WTC11 (cell line): ENCODE results near the gene FER. TPM values are rescaled to one million over a fixed set of nuclear protein-coding genes. Genes with fewer than 3 reads are reported as not detected.

Experiments
- ATAC-seq: fragments of 200-7000 bp; cut with Tn5 transposase; 2 replicates; pipeline ENCODE4 v1.10.0; 2021; ENCODE audit warnings: mild to moderate bottlenecking, moderate library complexity
- CTCF ChIA-PET: fragments of 300-600 bp; sonication (Branson Sonifier 250); formaldehyde crosslinking; loops from one replicate; lab custom pipeline; 2021; ENCODE audit warnings: antibody characterized with exemption; lab: Charles Lee
- POLR2A ChIA-PET: fragments of 350-600 bp; sonication (Branson Sonifier 250); formaldehyde crosslinking; loops from one replicate; lab custom pipeline; 2021; ENCODE audit warnings: antibody characterized with exemption; lab: Charles Lee
- DNase-seq: peaks from one replicate; pipeline ENCODE4 v3.0.0; 2021; ENCODE audit warnings: low spot score
- H3K27ac Mint-ChIP-seq: 2 replicates; pipeline ENCODE4 v1.8.0; 2021; ENCODE audit warnings: mixed read lengths
- H3K27me3 Mint-ChIP-seq: 2 replicates; pipeline ENCODE4 v1.8.0; 2021; ENCODE audit warnings: low read depth, mild to moderate bottlenecking, moderate library complexity, mixed read lengths
- H3K36me3 Mint-ChIP-seq: 2 replicates; pipeline ENCODE4 v1.8.0; 2021; ENCODE audit warnings: mixed read lengths
- H3K4me1 Mint-ChIP-seq: 2 replicates; pipeline ENCODE4 v1.8.0; 2022; ENCODE audit warnings: mixed read lengths
- H3K4me3 Mint-ChIP-seq: 2 replicates; pipeline ENCODE4 v1.8.0; 2021; ENCODE audit warnings: mild to moderate bottlenecking, moderate library complexity, mixed read lengths
- H3K9me3 Mint-ChIP-seq: 2 replicates; pipeline ENCODE4 v1.8.0; 2021; ENCODE audit warnings: mixed read lengths
- ETV6 ChIP-seq: sonication (generic); formaldehyde crosslinking; IDR thresholded peaks from 2 replicates; pipeline ENCODE4 v1.8.1; 2022; ENCODE audit warnings: mild to moderate bottlenecking, missing genetic modification reagents
- FOXP1 ChIP-seq: sonication (generic); formaldehyde crosslinking; IDR thresholded peaks from 2 replicates; pipeline ENCODE4 v1.8.0; 2022; ENCODE audit warnings: missing genetic modification reagents, mild to moderate bottlenecking, moderate library complexity, borderline replicate concordance
- JUN ChIP-seq: sonication (generic); formaldehyde crosslinking; IDR thresholded peaks from 2 replicates; pipeline ENCODE4 v1.8.0; 2023; ENCODE audit warnings: mild to moderate bottlenecking, missing genetic modification reagents
- KAT7 ChIP-seq: sonication (generic); formaldehyde crosslinking; IDR thresholded peaks from 2 replicates; pipeline ENCODE4 v1.8.1; 2023; ENCODE audit warnings: missing genetic modification reagents, mild to moderate bottlenecking, borderline replicate concordance
- NR1H2 ChIP-seq: sonication (generic); formaldehyde crosslinking; IDR thresholded peaks from 2 replicates; pipeline ENCODE4 v1.9.0; 2021; ENCODE audit warnings: mild to moderate bottlenecking, moderate library complexity, missing genetic modification reagents
- RELA ChIP-seq: sonication (generic); formaldehyde crosslinking; IDR thresholded peaks from 2 replicates; pipeline ENCODE4 v1.8.1; 2022; ENCODE audit warnings: missing genetic modification reagents, mild to moderate bottlenecking, borderline replicate concordance
- SP1 ChIP-seq: sonication (generic); formaldehyde crosslinking; conservative IDR thresholded peaks from 2 replicates; pipeline ENCODE4 v1.8.1; 2022; ENCODE audit warnings: missing genetic modification reagents
- TEAD4 ChIP-seq: sonication (generic); formaldehyde crosslinking; IDR thresholded peaks from 2 replicates; pipeline ENCODE4 v1.8.0; 2022; ENCODE audit warnings: mild to moderate bottlenecking, missing genetic modification reagents
- ZNF121 ChIP-seq: sonication (generic); formaldehyde crosslinking; IDR thresholded peaks from 2 replicates; pipeline ENCODE4 v1.8.0; 2023; ENCODE audit warnings: missing genetic modification reagents
- ZNF423 ChIP-seq: fragments of 250-450 bp; sonication (Bioruptor Pico); IDR thresholded peaks from 2 replicates; pipeline ENCODE4 v2.1.2; 2022; ENCODE audit warnings: mild to moderate bottlenecking, moderate library complexity
- total RNA-seq: library from RNA; stranded (reverse); gene quantifications from 3 replicates; pipeline ENCODE4 v1.2.3, GENCODE V29; 2021
- TF ChIP-seq, protein P1 (sequence below): sonication (generic); formaldehyde crosslinking; IDR thresholded peaks from 2 replicates; pipeline ENCODE4 v1.8.1; 2023; ENCODE audit warnings: mild to moderate bottlenecking, missing genetic modification reagents, moderate library complexity
- TF ChIP-seq, protein P2 (sequence below): sonication (generic); formaldehyde crosslinking; IDR thresholded peaks from 2 replicates; pipeline ENCODE4 v1.8.0; 2022; ENCODE audit warnings: mild to moderate bottlenecking, missing genetic modification reagents
- TF ChIP-seq, protein P3 (sequence below): sonication (generic); formaldehyde crosslinking; IDR thresholded peaks from 2 replicates; pipeline ENCODE4 v1.8.0; 2023; ENCODE audit warnings: mild to moderate bottlenecking, missing genetic modification reagents
- TF ChIP-seq, protein P4 (sequence below): fragments of 250-450 bp; sonication (Bioruptor Pico); conservative IDR thresholded peaks from 2 replicates; pipeline ENCODE4 v1.9.0; 2021; ENCODE audit warnings: mild to moderate bottlenecking
- TF ChIP-seq, protein P5 (sequence below): sonication (generic); formaldehyde crosslinking; conservative IDR thresholded peaks from 2 replicates; pipeline ENCODE4 v1.8.1; 2022; ENCODE audit warnings: mild to moderate bottlenecking, missing genetic modification reagents
- TF ChIP-seq, protein P6 (sequence below): sonication (generic); formaldehyde crosslinking; IDR thresholded peaks from 2 replicates; pipeline ENCODE4 v1.8.0; 2023; ENCODE audit warnings: missing genetic modification reagents, mild to moderate bottlenecking, borderline replicate concordance
- TF ChIP-seq, protein P7 (sequence below): sonication (generic); formaldehyde crosslinking; conservative IDR thresholded peaks from 2 replicates; pipeline ENCODE4 v1.8.1; 2023; ENCODE audit warnings: mild to moderate bottlenecking, low read depth, missing genetic modification reagents, moderate library complexity

Gene FER
- total RNA-seq, 1 experiment from 2014 or later, result 13.8 TPM

DNA sequence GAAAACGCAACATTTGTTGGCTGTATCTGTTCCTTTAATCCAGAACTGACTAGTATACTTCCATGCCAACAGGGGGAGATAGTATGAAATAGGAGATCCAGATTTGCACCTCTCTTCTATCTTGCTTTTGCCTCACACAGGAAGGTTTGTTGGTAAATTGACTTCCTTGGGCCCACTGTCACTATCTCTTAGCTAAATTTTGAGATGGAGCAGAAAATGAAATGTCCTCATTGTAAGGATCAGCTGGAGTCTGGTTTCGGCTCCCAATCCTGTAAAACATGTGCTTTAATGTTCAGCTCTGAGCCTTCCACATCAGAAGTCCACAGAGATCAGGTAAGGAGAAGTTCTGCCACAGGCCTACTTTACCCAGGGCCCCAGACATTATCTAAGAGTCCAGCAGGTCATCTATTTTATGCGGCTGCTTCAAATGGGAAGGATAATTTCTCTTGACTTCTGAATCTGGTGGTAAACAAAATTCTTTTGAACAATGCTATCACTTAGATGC is 176.8 kb downstream of the FER start:
- Mint-ChIP-seq H3K4me1 (no peaks in the 10 kb centered on the region), H3K9me3 (no peaks in the 10 kb centered on the region), H3K27me3 (no peaks in the 10 kb centered on the region), H3K4me3 (peak overlapping the region; percentile 31), H3K27ac (peak overlapping the region; percentile 41; the same call in 1 of the 2 replicates), H3K36me3 (no peaks in the 10 kb centered on the region)
- no peak for TF ChIP-seq ZNF121 (CRISPR knock-in tag)
- ChIA-PET POLR2A (no interaction called here), CTCF (interaction anchor here (0.6 to 1.2 kb wide), 3 partner anchors 272 to 764 kb away, joined by 3 read pairs; no protein-coding TSS in a partner anchor)
- DNase-seq (no peak), ATAC-seq (peak; percentile 81)

DNA sequence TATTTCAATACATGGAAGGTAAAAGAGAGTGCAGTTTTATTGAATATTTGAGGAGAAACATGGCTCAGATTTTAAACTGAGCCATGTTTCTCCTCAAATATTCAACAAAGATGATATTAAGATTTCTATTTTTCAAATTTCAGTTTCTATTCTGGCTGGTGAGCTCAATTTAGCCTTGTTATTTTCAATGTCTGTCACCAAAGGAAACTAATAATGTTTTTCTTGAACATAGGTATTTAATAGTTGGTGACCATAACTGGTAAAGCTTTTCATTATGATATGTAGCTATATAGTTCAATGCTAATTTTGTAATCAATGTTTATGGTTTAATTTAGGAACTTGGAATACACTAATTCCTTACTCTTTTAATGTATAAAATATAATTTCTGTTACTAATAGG is 177.4 kb downstream of the FER start:
- H3K27ac Mint-ChIP-seq, result no peak overlapping the region
- H3K4me3 Mint-ChIP-seq, result no peak overlapping the region
- ATAC-seq, result no peak

More for the DNA sequence above, 177.4 kb downstream of the FER start:
- H3K36me3 Mint-ChIP-seq, result no peaks in the 10 kb centered on the region
- H3K27me3 Mint-ChIP-seq, result no peaks in the 10 kb centered on the region
- H3K4me1 Mint-ChIP-seq, result no peaks in the 10 kb centered on the region
- no peak for DNase-seq
- POLR2A ChIA-PET, result no interaction called here
- CTCF ChIA-PET, result interaction anchor here (0.6 to 1.2 kb wide), 2 partner anchors 404 to 763 kb away, joined by 3 read pairs; no protein-coding TSS in a partner anchor
- TF ChIP-seq, protein P1, sequence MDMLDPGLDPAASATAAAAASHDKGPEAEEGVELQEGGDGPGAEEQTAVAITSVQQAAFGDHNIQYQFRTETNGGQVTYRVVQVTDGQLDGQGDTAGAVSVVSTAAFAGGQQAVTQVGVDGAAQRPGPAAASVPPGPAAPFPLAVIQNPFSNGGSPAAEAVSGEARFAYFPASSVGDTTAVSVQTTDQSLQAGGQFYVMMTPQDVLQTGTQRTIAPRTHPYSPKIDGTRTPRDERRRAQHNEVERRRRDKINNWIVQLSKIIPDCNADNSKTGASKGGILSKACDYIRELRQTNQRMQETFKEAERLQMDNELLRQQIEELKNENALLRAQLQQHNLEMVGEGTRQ, result no peak
- no peak for TF ChIP-seq ETV6 (CRISPR knock-in tag)
- TF ChIP-seq JUN, result no peak
- TF ChIP-seq, protein P2, sequence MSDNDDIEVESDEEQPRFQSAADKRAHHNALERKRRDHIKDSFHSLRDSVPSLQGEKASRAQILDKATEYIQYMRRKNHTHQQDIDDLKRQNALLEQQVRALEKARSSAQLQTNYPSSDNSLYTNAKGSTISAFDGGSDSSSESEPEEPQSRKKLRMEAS (CRISPR knock-in tag), result no peak
- TF ChIP-seq SP1 (CRISPR knock-in tag), result no peak
- TF ChIP-seq ZNF423 (CRISPR knock-in tag), result no peak
- TF ChIP-seq, protein P3, sequence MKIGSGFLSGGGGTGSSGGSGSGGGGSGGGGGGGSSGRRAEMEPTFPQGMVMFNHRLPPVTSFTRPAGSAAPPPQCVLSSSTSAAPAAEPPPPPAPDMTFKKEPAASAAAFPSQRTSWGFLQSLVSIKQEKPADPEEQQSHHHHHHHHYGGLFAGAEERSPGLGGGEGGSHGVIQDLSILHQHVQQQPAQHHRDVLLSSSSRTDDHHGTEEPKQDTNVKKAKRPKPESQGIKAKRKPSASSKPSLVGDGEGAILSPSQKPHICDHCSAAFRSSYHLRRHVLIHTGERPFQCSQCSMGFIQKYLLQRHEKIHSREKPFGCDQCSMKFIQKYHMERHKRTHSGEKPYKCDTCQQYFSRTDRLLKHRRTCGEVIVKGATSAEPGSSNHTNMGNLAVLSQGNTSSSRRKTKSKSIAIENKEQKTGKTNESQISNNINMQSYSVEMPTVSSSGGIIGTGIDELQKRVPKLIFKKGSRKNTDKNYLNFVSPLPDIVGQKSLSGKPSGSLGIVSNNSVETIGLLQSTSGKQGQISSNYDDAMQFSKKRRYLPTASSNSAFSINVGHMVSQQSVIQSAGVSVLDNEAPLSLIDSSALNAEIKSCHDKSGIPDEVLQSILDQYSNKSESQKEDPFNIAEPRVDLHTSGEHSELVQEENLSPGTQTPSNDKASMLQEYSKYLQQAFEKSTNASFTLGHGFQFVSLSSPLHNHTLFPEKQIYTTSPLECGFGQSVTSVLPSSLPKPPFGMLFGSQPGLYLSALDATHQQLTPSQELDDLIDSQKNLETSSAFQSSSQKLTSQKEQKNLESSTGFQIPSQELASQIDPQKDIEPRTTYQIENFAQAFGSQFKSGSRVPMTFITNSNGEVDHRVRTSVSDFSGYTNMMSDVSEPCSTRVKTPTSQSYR (CRISPR knock-in tag), result no peak
- TF ChIP-seq, protein P4, sequence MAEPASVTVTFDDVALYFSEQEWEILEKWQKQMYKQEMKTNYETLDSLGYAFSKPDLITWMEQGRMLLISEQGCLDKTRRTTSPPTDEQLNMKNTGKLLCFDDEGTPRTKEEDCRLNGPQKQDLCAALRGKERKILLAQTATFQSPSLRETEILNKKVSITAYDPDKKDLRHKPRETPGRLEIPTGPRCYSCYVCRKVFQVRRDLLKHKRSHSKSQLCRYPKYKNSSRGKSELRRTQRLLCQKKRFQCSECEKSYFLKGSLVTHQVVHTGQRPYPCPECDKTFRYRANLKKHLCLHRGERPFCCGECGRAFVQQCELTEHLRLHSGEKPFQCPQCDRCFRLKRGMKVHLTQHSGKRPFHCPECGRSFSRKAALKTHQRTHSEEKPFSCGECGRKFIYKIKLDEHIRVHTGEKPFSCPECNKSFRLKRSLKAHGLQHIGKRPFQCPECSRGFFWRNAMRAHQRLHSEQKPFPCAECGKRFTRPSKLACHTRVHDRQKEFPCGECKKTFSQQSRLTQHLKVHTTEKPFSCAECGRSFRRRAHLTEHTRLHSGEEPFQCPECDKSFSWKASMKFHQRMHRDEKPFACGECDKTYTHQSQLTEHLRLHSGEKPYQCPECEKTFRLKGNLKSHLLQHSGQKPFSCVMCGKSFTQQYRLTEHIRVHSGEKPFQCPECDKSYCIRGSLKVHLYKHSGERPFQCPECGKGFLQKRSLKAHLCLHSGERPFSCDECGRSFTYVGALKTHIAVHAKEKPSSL, result no peak
- TF ChIP-seq FOXP1 (CRISPR knock-in tag), result no peak
- TF ChIP-seq, protein P5, sequence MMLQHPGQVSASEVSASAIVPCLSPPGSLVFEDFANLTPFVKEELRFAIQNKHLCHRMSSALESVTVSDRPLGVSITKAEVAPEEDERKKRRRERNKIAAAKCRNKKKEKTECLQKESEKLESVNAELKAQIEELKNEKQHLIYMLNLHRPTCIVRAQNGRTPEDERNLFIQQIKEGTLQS (CRISPR knock-in tag), result no peak
- TF ChIP-seq, protein P6, sequence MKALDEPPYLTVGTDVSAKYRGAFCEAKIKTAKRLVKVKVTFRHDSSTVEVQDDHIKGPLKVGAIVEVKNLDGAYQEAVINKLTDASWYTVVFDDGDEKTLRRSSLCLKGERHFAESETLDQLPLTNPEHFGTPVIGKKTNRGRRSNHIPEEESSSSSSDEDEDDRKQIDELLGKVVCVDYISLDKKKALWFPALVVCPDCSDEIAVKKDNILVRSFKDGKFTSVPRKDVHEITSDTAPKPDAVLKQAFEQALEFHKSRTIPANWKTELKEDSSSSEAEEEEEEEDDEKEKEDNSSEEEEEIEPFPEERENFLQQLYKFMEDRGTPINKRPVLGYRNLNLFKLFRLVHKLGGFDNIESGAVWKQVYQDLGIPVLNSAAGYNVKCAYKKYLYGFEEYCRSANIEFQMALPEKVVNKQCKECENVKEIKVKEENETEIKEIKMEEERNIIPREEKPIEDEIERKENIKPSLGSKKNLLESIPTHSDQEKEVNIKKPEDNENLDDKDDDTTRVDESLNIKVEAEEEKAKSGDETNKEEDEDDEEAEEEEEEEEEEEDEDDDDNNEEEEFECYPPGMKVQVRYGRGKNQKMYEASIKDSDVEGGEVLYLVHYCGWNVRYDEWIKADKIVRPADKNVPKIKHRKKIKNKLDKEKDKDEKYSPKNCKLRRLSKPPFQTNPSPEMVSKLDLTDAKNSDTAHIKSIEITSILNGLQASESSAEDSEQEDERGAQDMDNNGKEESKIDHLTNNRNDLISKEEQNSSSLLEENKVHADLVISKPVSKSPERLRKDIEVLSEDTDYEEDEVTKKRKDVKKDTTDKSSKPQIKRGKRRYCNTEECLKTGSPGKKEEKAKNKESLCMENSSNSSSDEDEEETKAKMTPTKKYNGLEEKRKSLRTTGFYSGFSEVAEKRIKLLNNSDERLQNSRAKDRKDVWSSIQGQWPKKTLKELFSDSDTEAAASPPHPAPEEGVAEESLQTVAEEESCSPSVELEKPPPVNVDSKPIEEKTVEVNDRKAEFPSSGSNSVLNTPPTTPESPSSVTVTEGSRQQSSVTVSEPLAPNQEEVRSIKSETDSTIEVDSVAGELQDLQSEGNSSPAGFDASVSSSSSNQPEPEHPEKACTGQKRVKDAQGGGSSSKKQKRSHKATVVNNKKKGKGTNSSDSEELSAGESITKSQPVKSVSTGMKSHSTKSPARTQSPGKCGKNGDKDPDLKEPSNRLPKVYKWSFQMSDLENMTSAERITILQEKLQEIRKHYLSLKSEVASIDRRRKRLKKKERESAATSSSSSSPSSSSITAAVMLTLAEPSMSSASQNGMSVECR (CRISPR knock-in tag), result no peak
- TF ChIP-seq TEAD4, result no peak
- TF ChIP-seq, protein P7, sequence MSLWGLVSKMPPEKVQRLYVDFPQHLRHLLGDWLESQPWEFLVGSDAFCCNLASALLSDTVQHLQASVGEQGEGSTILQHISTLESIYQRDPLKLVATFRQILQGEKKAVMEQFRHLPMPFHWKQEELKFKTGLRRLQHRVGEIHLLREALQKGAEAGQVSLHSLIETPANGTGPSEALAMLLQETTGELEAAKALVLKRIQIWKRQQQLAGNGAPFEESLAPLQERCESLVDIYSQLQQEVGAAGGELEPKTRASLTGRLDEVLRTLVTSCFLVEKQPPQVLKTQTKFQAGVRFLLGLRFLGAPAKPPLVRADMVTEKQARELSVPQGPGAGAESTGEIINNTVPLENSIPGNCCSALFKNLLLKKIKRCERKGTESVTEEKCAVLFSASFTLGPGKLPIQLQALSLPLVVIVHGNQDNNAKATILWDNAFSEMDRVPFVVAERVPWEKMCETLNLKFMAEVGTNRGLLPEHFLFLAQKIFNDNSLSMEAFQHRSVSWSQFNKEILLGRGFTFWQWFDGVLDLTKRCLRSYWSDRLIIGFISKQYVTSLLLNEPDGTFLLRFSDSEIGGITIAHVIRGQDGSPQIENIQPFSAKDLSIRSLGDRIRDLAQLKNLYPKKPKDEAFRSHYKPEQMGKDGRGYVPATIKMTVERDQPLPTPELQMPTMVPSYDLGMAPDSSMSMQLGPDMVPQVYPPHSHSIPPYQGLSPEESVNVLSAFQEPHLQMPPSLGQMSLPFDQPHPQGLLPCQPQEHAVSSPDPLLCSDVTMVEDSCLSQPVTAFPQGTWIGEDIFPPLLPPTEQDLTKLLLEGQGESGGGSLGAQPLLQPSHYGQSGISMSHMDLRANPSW (CRISPR knock-in tag), result no peak
- TF ChIP-seq NR1H2 (CRISPR knock-in tag), result no peak
- TF ChIP-seq RELA (CRISPR knock-in tag), result no peak
- TF ChIP-seq KAT7, result no peak
- H3K9me3 Mint-ChIP-seq, result no peaks in the 10 kb centered on the region
